NCI-H128 (cell line): ENCODE measurements around the gene PLB1.

Experiments used
- DNase-seq: peaks from one replicate; lab custom pipeline; 2025; ENCODE audit not compliant: unreplicated experiment; lab: John Stamatoyannopoulos, UW

Gene PLB1

GRCh38 chr2:28639836-28640235 is 144.0 kb downstream of the PLB1 start:
- no peak for DNase-seq

- no peak for DNase-seq
Observed at GRCh38 chr2:28640260-28640907, 144.5 kb downstream of the PLB1 start.

- no peak for DNase-seq
Observed at GRCh38 chr2:28640908-28641300, 145.0 kb downstream of the PLB1 start.

GRCh38 chr2:28642796-28643195 is 146.9 kb downstream of the PLB1 start:
- no peak for DNase-seq

- DNase-seq, result no peak
Observed at GRCh38 chr2:28643327-28643726, 147.5 kb downstream of the PLB1 start.

- no peak for DNase-seq
Observed at GRCh38 chr2:28643911-28644334, 148.1 kb downstream of the PLB1 start.

GRCh38 chr2:28644760-28645159 is 148.9 kb downstream of the PLB1 start:
- no peak for DNase-seq

- no peak for DNase-seq
Observed at GRCh38 chr2:28645553-28645952, 149.7 kb downstream of the PLB1 start.

GRCh38 chr2:28647682-28648081 is 151.8 kb downstream of the PLB1 start:
- no peak for DNase-seq

- no peak for DNase-seq
Observed at GRCh38 chr2:28648147-28648546, 152.3 kb downstream of the PLB1 start.

- no peak for DNase-seq
Observed at GRCh38 chr2:28648671-28649395, 153.0 kb downstream of the PLB1 start.

- DNase-seq, result no peak
Observed at GRCh38 chr2:28649481-28650265, 153.8 kb downstream of the PLB1 start.

- DNase-seq, result no peak
Observed at GRCh38 chr2:28650266-28650584, 154.4 kb downstream of the PLB1 start.

- DNase-seq, result no peak
Observed at GRCh38 chr2:28652217-28652616, 156.4 kb downstream of the PLB1 start.

GRCh38 chr2:28653892-28654662 is 158.2 kb downstream of the PLB1 start:
- no peak for DNase-seq

- DNase-seq, result no peak
Observed at GRCh38 chr2:28654663-28655320, 158.9 kb downstream of the PLB1 start.

GRCh38 chr2:28656937-28657615 is 161.2 kb downstream of the PLB1 start:
- no peak for DNase-seq

- DNase-seq, result no peak
Observed at GRCh38 chr2:28658369-28658768, 162.5 kb downstream of the PLB1 start.

GRCh38 chr2:28659127-28659526 is 163.3 kb downstream of the PLB1 start:
- DNase-seq, result no peak

- DNase-seq, result no peak
Observed at GRCh38 chr2:28661589-28662001, 165.7 kb downstream of the PLB1 start.
